HCT116 (cell line): ENCODE data around the gene RIOX2. TPM values are rescaled to one million over a fixed set of nuclear protein-coding genes. Genes with fewer than 3 reads are reported as not detected.

ENCODE experiments used
- ATAC-seq: fragments of 200-7000 bp; cut with Tn5 transposase; 2 replicates; pipeline ENCODE4 v1.9.1; 2020; ENCODE audit warnings: mild to moderate bottlenecking, moderate library complexity
- BruUV-seq: library from RNA; stranded (reverse); fragments of 400-500 nt; replicated peaks from 2 replicates; lab custom pipeline; 2021; lab: Mats Ljungman, UMichigan
- CTCF ChIA-PET: fragments of 300-600 bp; sonication (Branson Sonifier 250); formaldehyde crosslinking; loops from one replicate; lab custom pipeline; 2021; ENCODE audit warnings: antibody characterized with exemption; lab: Charles Lee
- POLR2A ChIA-PET: fragments of 300-600, 350-600 bp; sonication (Branson Sonifier 250); formaldehyde crosslinking; loops from one replicate; lab custom pipeline; 2021; ENCODE audit warnings: antibody characterized with exemption; lab: Charles Lee
- RAD21 ChIA-PET, 2 experiments: fragments of 300-600 bp; sonication (Branson Sonifier 250); formaldehyde crosslinking; loops; one replicate each; lab custom pipeline; 2023; ENCODE audit warnings: low total read pairs in 2 of 2; ENCODE audit not compliant: uncharacterized antibody in 2 of 2, unreplicated experiment in 2 of 2, low non-redundant PET in 1 of 2; lab: Charles Lee
- DNase-seq: peaks from one replicate; pipeline ENCODE4 v3.0.0-alpha.2; 2010; ENCODE audit warnings: low read depth, low spot score
- H2AFZ ChIP-seq: fragments of 200-600 bp; shearing (Covaris generic), sonication (generic); 2 replicates; pipeline ENCODE4 v1.6.1; 2017; ENCODE audit warnings: low read depth, mixed run types, mixed read lengths, antibody characterized with exemption, low read length; ENCODE audit not compliant: poor library complexity, severe bottlenecking
- H3K27ac ChIP-seq: 2 replicates; pipeline ENCODE4 v1.5.1; 2012; ENCODE audit warnings: low read depth, low read length
- H3K27me3 ChIP-seq: fragments of 200-600 bp; sonication (generic); 2 replicates; pipeline ENCODE4 v1.6.1; 2016; ENCODE audit warnings: mixed run types, low read length, mixed read lengths; ENCODE audit not compliant: insufficient read depth
- H3K36me3 ChIP-seq, 2 experiments: fragments of 200-500 bp in 1 of 2; fragments of 200-600 bp in 1 of 2; sonication (Bioruptor generic) in 1 of 2; sonication (generic) in 1 of 2; 2 replicates each; pipeline versions ENCODE4 v1.5.1 to v1.6.1; 2014 to 2016; ENCODE audit warnings: low read length in 2 of 2, inconsistent platforms in 1 of 2, mixed read lengths in 1 of 2, mixed run types in 1 of 2; ENCODE audit not compliant: insufficient read depth in 2 of 2, control insufficient read depth in 1 of 2
- H3K4me1 ChIP-seq, 2 experiments: fragments of 200-600 bp in 1 of 2; sonication (generic) in 1 of 2; 2 replicates each; pipeline versions ENCODE4 v1.5.1 to v1.6.1; 2012 to 2017; ENCODE audit warnings: low read length in 2 of 2, inconsistent platforms in 1 of 2, mild to moderate bottlenecking in 1 of 2, mixed read lengths in 1 of 2, mixed run types in 1 of 2, moderate library complexity in 1 of 2; ENCODE audit not compliant: insufficient read depth in 2 of 2, control insufficient read depth in 1 of 2
- H3K4me2 ChIP-seq: fragments of 200-600 bp; sonication (generic); 2 replicates; pipeline ENCODE4 v1.6.1; 2017; ENCODE audit warnings: mixed run types, low read length, mixed read lengths
- H3K4me3 ChIP-seq, 2 experiments: fragments of 200-600 bp in 1 of 2; sonication (generic) in 1 of 2; replicated peaks in 1 of 2; 2 replicates each; pipeline ENCODE4 v1.5.1; 2011 to 2016; ENCODE audit warnings: low read length in 2 of 2, control low read depth in 1 of 2, low read depth in 1 of 2, mild to moderate bottlenecking in 1 of 2, mixed read lengths in 1 of 2, mixed run types in 1 of 2
- H3K79me2 ChIP-seq: fragments of 200-600 bp; sonication (generic); 2 replicates; pipeline ENCODE4 v1.6.1; 2017; ENCODE audit warnings: mild to moderate bottlenecking, mixed run types, low read length, moderate library complexity, mixed read lengths; ENCODE audit not compliant: insufficient read depth
- H3K9ac ChIP-seq: fragments of 200-600 bp; sonication (generic); 2 replicates; pipeline ENCODE4 v1.6.1; 2016; ENCODE audit warnings: low read length, mixed read lengths
- H3K9me2 ChIP-seq: fragments of 200-600 bp; sonication (generic), shearing (Covaris generic); 2 replicates; pipeline ENCODE4 v1.6.1; 2017; ENCODE audit warnings: mixed run types, mild to moderate bottlenecking, moderate library complexity; ENCODE audit not compliant: insufficient read depth
- H3K9me3 ChIP-seq, 2 experiments: fragments of 200-500 bp in 1 of 2; fragments of 200-600 bp in 1 of 2; sonication (Bioruptor generic) in 1 of 2; sonication (generic) in 1 of 2; 2 replicates each; pipeline ENCODE4 v1.6.1; 2014 to 2017; ENCODE audit warnings: low read length in 2 of 2, mixed read lengths in 2 of 2, inconsistent platforms in 1 of 2, low read depth in 1 of 2, mild to moderate bottlenecking in 1 of 2, mixed run types in 1 of 2, moderate library complexity in 1 of 2; ENCODE audit not compliant: control insufficient read depth in 1 of 2, insufficient read depth in 1 of 2
- H4K20me1 ChIP-seq: fragments of 200-600 bp; sonication (generic), shearing (Covaris generic); 2 replicates; pipeline ENCODE4 v1.6.1; 2017; ENCODE audit warnings: mixed run types, mild to moderate bottlenecking, moderate library complexity; ENCODE audit not compliant: insufficient read depth
- CBX3 ChIP-seq: IDR thresholded peaks from 2 replicates; pipeline ENCODE4 v1.6.1; 2012; ENCODE audit warnings: low read depth
- ELF1 ChIP-seq: IDR thresholded peaks from 2 replicates; pipeline ENCODE4 v1.6.1; 2012; ENCODE audit warnings: low read depth, borderline replicate concordance
- EZH2 ChIP-seq: fragments of 200-600 bp; sonication (generic); IDR thresholded peaks from 2 replicates; pipeline ENCODE4 v1.6.1; 2017; ENCODE audit warnings: antibody characterized with exemption, mixed run types
- EZH2phosphoT487 ChIP-seq: fragments of 200-600 bp; IDR thresholded peaks from 2 replicates; pipeline ENCODE4 v1.6.1; 2018; ENCODE audit warnings: antibody characterized with exemption, borderline replicate concordance
- FOSL1 ChIP-seq: IDR thresholded peaks from 2 replicates; pipeline ENCODE4 v1.6.1; 2012; ENCODE audit warnings: low read depth
- JUND ChIP-seq: IDR thresholded peaks from 2 replicates; pipeline ENCODE4 v1.6.1; 2012
- POLR2A ChIP-seq: IDR thresholded peaks from 2 replicates; pipeline ENCODE4 v1.7.0; 2011; ENCODE audit warnings: borderline replicate concordance; ENCODE audit not compliant: insufficient read depth, insufficient read length; ENCODE audit errors: extremely low read depth
- RAD21 ChIP-seq: IDR thresholded peaks from 2 replicates; pipeline ENCODE4 v1.6.1; 2012; ENCODE audit warnings: low read depth, mild to moderate bottlenecking
- SP1 ChIP-seq: IDR thresholded peaks from 2 replicates; pipeline ENCODE4 v1.6.1; 2012; ENCODE audit warnings: low read depth
- YY1 ChIP-seq: IDR thresholded peaks from 2 replicates; pipeline ENCODE4 v1.6.1; 2011; ENCODE audit warnings: low read length, low read depth, moderate library complexity, mild to moderate bottlenecking; ENCODE audit not compliant: insufficient replicate concordance; ENCODE audit errors: extremely low read depth
- ZFX ChIP-seq: fragments of 450-650 bp; IDR thresholded peaks from 2 replicates; pipeline ENCODE4 v1.6.1; 2017
- ZNF274 ChIP-seq: fragments of 200-500 bp; sonication (Bioruptor generic); IDR thresholded peaks from 2 replicates; pipeline ENCODE4 v1.6.1; 2014; ENCODE audit warnings: mild to moderate bottlenecking, low read depth, low read length, inconsistent platforms
- intact Hi-C: fragments of 100-400 bp; cut with micrococcal nuclease; formaldehyde crosslinking; loops from 2 replicates; pipeline ENCODE4 v1.10.0; 2022
- total RNA-seq: library from RNA; stranded (reverse); gene quantifications from one replicate; pipeline ENCODE4 v1.2.1, GENCODE V29; 2021; ENCODE audit not compliant: unreplicated experiment
- TF ChIP-seq, protein P1 (sequence below), 3 experiments: fragments of 200-600 bp in 1 of 3; sonication (generic) in 1 of 3; IDR thresholded peaks in 2 of 3; conservative IDR thresholded peaks in 1 of 3; 2 replicates each; pipeline ENCODE4 v1.5.1; 2012 to 2017; ENCODE audit warnings: low read depth in 2 of 3, low read length in 2 of 3, antibody characterized with exemption in 1 of 3, borderline replicate concordance in 1 of 3, control low read depth in 1 of 3, mild to moderate bottlenecking in 1 of 3, mixed read lengths in 1 of 3, mixed run types in 1 of 3, moderate library complexity in 1 of 3; ENCODE audit not compliant: insufficient read depth in 1 of 3
- TF ChIP-seq, protein P2 (sequence below): IDR thresholded peaks from 2 replicates; pipeline ENCODE4 v1.6.1; 2012

RIOX2 gene
- total RNA-seq, 1 experiment from 2014 or later: 39.1 TPM

DNA sequence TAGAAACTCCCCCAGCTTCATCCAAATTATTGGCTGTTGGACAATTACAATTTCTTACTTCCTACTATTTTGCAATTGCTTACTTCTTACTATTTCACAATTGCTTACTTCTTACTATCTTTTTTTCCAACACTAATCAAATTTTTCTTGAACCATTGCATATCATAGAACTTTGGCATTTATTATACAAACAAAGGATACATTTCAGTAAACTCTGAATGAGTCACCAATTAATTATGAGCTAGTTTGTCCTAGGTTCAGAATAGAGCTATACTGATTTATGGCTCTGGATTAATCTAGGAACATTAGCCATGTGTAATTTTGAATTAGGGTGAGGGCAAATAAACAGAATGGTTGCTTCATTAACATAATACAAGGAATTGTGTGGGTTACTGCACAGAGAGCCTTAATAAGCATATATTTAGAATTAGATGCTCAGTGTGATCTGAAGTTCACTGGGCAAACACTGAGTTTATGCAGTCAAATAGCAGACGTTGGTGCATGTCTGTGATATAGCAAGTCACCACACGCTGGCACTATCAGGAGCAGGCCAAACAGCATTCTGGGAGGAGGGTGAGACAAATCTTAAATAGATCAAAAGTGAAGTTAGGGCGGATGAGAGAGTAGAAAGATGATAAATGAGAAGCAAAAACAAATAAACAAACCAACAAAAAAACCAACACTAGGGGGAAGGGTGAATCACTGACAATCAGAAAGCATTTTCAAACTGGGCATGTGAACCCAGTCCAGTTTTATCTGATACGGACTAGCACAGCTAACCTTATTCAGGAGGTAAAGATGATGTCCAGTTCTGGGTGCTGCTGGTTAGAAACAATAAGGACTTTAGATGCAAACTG, 41.4 kb upstream of the RIOX2 start:
- Histone ChIP-seq H3K4me3 (no peak overlapping the region), H2AFZ (peak overlapping the region; percentile 85), H3K4me2 (peak overlapping the region; percentile 2; the same call in 1 of the 2 replicates), H3K79me2 (no peaks in the 10 kb centered on the region)
- TF ChIP-seq, protein P1, sequence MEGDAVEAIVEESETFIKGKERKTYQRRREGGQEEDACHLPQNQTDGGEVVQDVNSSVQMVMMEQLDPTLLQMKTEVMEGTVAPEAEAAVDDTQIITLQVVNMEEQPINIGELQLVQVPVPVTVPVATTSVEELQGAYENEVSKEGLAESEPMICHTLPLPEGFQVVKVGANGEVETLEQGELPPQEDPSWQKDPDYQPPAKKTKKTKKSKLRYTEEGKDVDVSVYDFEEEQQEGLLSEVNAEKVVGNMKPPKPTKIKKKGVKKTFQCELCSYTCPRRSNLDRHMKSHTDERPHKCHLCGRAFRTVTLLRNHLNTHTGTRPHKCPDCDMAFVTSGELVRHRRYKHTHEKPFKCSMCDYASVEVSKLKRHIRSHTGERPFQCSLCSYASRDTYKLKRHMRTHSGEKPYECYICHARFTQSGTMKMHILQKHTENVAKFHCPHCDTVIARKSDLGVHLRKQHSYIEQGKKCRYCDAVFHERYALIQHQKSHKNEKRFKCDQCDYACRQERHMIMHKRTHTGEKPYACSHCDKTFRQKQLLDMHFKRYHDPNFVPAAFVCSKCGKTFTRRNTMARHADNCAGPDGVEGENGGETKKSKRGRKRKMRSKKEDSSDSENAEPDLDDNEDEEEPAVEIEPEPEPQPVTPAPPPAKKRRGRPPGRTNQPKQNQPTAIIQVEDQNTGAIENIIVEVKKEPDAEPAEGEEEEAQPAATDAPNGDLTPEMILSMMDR (IDR thresholded peaks at IDR 0.05 in 2 of 3, conservative IDR thresholded peaks at IDR 0.05 in 1 of 3; ENCODE audit: borderline replicate concordance in 1 of 3, insufficient read depth in 1 of 3, low read depth in 2 of 3, low read length in 2 of 3): peak in 2 of 3 experiments; percentile 3 to 38; a peak in 1 of 6 replicates
- TF ChIP-seq YY1 (no peak), RAD21 (no peak)
- TF ChIP-seq, all 23 proteins: peak for 1
- Histone ChIP-seq H3K27ac (no peak overlapping the region), H3K4me1 (peaks cover 0 to 11% of the 10 kb centered on the region in 2 experiments; a peak in 2 of 4 replicates), H3K36me3 (no peaks in the 10 kb centered on the region), H3K9me3 (no peaks in the 10 kb centered on the region), H3K9me2 (no peaks in the 10 kb centered on the region), H3K27me3 (no peaks in the 10 kb centered on the region), H3K9ac (no peak overlapping the region), H4K20me1 (no peaks in the 10 kb centered on the region)
- intact Hi-C loops: no loop called here
- BruUV-seq: no TSS peak
- DNase-seq (no peak), ATAC-seq (peak; percentile 86)
- ChIA-PET POLR2A (no interaction called here), CTCF (interaction anchor here (0.6 to 2.9 kb wide), 2 partner anchors 9 to 294 kb away, joined by 3 to 25 read pairs; no protein-coding TSS in a partner anchor), RAD21 (no interaction called here)

DNA sequence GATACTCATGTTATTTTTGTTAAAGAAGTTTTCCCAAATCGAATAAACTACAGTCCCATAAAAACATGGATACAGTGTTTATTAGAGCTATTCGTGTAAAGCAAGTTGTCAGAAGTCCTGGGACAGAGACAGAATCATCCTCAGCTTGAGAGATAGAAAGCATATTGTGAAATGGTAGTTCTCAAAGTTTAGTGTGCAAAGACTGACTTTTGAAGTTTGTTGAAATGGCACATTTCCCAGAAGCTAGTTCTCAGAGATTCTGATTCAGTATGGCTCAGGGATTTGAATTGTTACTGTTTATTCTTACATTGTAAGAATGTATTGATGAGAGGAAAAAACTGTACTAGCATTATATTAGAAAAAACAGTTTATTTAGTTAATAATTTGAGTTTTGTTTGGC, 40.7 kb upstream of the RIOX2 start:
- Histone ChIP-seq H3K36me3 (no peaks in the 10 kb centered on the region), H3K9me2 (no peaks in the 10 kb centered on the region), H3K9me3 (no peaks in the 10 kb centered on the region), H2AFZ (no peak overlapping the region), H3K4me1 (peaks cover 0 to 11% of the 10 kb centered on the region in 2 experiments; a peak in 2 of 4 replicates), H3K4me2 (no peak overlapping the region), H4K20me1 (no peaks in the 10 kb centered on the region), H3K27me3 (no peaks in the 10 kb centered on the region), H3K79me2 (no peaks in the 10 kb centered on the region), H3K27ac (no peak overlapping the region), H3K9ac (no peak overlapping the region), H3K4me3 (no peak overlapping the region)
- intact Hi-C loops: no loop called here
- POLR2A ChIA-PET: no interaction called here
- ATAC-seq (no peak), DNase-seq (no peak)
- BruUV-seq: no TSS peak
- RAD21 ChIA-PET: no interaction called here
- CTCF ChIA-PET: interaction anchor here (2.9 kb wide), 1 partner anchor 10 kb away, joined by 25 read pairs; no protein-coding TSS in a partner anchor
- TF ChIP-seq RAD21 (no peak), ELF1 (no peak), JUND (no peak), EZH2phosphoT487 (no peak), FOSL1 (no peak), ZNF274 (no peak), POLR2A (no peak), YY1 (no peak), CBX3 (no peak), SP1 (no peak), ZFX (no peak), EZH2 (no peak)
- TF ChIP-seq, protein P2, sequence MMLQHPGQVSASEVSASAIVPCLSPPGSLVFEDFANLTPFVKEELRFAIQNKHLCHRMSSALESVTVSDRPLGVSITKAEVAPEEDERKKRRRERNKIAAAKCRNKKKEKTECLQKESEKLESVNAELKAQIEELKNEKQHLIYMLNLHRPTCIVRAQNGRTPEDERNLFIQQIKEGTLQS: no peak
